ENCODE data around the gene TASP1.

DNA sequence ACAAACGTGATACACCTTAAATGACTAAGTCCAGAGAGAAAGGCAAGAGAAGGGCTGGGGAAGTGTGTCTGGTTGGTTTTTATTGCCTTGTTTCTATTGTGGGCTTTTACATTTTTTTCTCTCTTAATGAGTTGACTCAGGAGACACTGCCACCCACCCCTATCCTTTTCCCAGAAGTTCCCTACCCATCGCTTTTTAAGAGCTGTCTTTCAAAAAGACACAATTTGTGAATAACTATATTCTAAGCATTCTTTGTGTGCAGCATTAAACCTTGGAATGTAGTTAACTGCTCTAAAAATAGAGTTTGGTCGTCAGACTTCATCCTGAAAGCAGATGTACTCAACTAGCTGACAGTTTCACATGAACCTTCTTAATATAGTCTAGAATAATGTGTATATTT, 242.7 kb downstream of the TASP1 start:
- TF ChIP-seq, protein P1, sequence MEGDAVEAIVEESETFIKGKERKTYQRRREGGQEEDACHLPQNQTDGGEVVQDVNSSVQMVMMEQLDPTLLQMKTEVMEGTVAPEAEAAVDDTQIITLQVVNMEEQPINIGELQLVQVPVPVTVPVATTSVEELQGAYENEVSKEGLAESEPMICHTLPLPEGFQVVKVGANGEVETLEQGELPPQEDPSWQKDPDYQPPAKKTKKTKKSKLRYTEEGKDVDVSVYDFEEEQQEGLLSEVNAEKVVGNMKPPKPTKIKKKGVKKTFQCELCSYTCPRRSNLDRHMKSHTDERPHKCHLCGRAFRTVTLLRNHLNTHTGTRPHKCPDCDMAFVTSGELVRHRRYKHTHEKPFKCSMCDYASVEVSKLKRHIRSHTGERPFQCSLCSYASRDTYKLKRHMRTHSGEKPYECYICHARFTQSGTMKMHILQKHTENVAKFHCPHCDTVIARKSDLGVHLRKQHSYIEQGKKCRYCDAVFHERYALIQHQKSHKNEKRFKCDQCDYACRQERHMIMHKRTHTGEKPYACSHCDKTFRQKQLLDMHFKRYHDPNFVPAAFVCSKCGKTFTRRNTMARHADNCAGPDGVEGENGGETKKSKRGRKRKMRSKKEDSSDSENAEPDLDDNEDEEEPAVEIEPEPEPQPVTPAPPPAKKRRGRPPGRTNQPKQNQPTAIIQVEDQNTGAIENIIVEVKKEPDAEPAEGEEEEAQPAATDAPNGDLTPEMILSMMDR (IDR thresholded peaks at IDR 0.05 in 8 of 11, conservative IDR thresholded peaks at IDR 0.05 in 3 of 11): no peak
- TF ChIP-seq POLR2A (IDR thresholded peaks at IDR 0.05) (no peak), POLR2AphosphoS5 (IDR thresholded peaks at IDR 0.05) (no peak)

Measured in spleen (tissue), 7 donors.